Endometrial microvascular endothelial cells (primary cell): Measurements from ENCODE around the gene MTG2. TPM values are rescaled to one million over a fixed set of nuclear protein-coding genes. Genes with fewer than 3 reads are reported as not detected.

ENCODE experiments used
- in situ Hi-C: cut with HindIII; loops from 2 replicates; pipeline ENCODE4 v1.10.0; 2017; ENCODE audit warnings: low sequenced_read_pairs, low pct_unique_long_range_greater_than_20kb; ENCODE audit errors: inconsistent ontology term
- total RNA-seq: library from RNA; depleted of rRNA; stranded (reverse); fragments of >200 nt; gene quantifications from one replicate; pipeline ENCODE4 v1.2.3, GENCODE V29; 2015; ENCODE audit errors: inconsistent ontology term

The MTG2 gene
- total RNA-seq, 1 donor from 2014 or later = 8.4 TPM

- in situ Hi-C loops = no loop called here
Measured at GRCh38 chr20:62176866-62177265, 6.0 kb upstream of the MTG2 start.

GRCh38 chr20:62177307-62177706 is 5.5 kb upstream of the MTG2 start:
- in situ Hi-C loops = no loop called here

GRCh38 chr20:62178316-62179161 is 4.3 kb upstream of the MTG2 start:
- in situ Hi-C loops = no loop called here

GRCh38 chr20:62179162-62179504 is 3.7 kb upstream of the MTG2 start:
- in situ Hi-C loops = no loop called here

GRCh38 chr20:62181808-62182207 is 1.0 kb upstream of the MTG2 start:
- in situ Hi-C loops = no loop called here

GRCh38 chr20:62183426-62184142 is 756 bp downstream of the MTG2 start:
- in situ Hi-C loops = no loop called here

- in situ Hi-C loops = no loop called here
Measured at GRCh38 chr20:62186096-62186426, 3.2 kb downstream of the MTG2 start.

- in situ Hi-C loops = no loop called here
Measured at GRCh38 chr20:62186887-62187866, 4.3 kb downstream of the MTG2 start.

- in situ Hi-C loops = no loop called here
Measured at GRCh38 chr20:62190639-62191411, 8.0 kb downstream of the MTG2 start.

- in situ Hi-C loops = no loop called here
Measured at GRCh38 chr20:62191781-62192559, 9.1 kb downstream of the MTG2 start.

GRCh38 chr20:62192635-62193034 is 9.8 kb downstream of the MTG2 start:
- in situ Hi-C loops = no loop called here

GRCh38 chr20:62193079-62194025 is 10.5 kb downstream of the MTG2 start:
- in situ Hi-C loops = no loop called here

- in situ Hi-C loops = no loop called here
Measured at GRCh38 chr20:62195075-62195405, 12.2 kb downstream of the MTG2 start.

- in situ Hi-C loops = no loop called here
Measured at GRCh38 chr20:62195736-62196135, 12.9 kb downstream of the MTG2 start.

- in situ Hi-C loops = no loop called here
Measured at GRCh38 chr20:62196286-62196685, 13.5 kb downstream of the MTG2 start.

- in situ Hi-C loops = no loop called here
Measured at GRCh38 chr20:62197311-62197710, 14.5 kb downstream of the MTG2 start.

- in situ Hi-C loops = no loop called here
Measured at GRCh38 chr20:62197801-62198200, 15.0 kb downstream of the MTG2 start.
